H4 (cell line): Measurements from ENCODE around the gene MAPRE3. TPM values are rescaled to one million over a fixed set of nuclear protein-coding genes. Genes with fewer than 3 reads are reported as not detected.
"Not testable (repeated sequence)": the region's sequence is repeated elsewhere in the genome, so short reads cannot be mapped to it uniquely, and the experiment has no call there.

Source experiments
- DNase-seq: peaks from one replicate; pipeline ENCODE4 v3.0.0-alpha.2; 2015; ENCODE audit warnings: low spot score
- total RNA-seq: library from RNA; depleted of rRNA; stranded (reverse); fragments of >200 nt; shearing (Covaris generic); gene quantifications from 2 replicates; pipeline ENCODE4 v1.2.3, GENCODE V29; 2014; rRNA removed

Gene MAPRE3
- 2.7 and 4.0 TPM in 2 replicates for total RNA-seq

DNA sequence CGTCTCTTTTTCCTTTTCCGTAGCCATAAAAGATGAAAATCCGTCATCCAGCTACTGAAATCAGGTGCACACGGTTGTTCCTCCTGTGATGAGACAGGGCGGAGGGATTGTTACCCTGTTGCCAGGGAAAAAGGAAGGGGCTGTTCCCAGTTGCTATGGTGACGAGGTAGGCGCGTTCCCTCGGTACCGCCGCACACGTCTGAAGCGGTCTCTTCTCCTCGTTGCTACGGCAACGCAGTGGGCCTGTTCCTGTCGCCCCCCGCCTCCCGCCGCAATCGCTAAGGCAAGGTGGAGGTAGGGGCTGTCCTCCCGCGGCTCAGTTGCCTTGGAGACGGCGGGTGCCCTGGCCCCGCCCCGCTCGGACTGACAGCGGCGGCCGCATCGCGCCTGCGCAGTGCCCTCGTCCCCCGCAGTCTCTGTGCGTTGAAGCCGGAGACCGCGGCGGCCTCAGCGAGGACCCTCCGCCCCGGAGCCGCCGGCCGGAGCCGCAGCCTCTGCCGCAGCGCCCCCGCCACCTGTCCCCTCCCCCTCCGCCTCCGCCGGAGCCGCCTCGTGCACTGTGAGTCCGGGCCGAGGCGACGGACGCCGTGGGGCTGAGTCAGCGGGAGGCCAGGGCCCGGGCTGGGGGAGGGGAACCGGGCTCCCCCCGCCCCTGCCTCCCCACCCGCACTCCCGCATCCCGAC, at the start of gene MAPRE3:
TSS of gene MAPRE3 (plus strand) at position 394 of the 684 bp plus-strand sequence. CDS start 51,582 bp downstream, outside the sequence.
- peak; percentile 56 for DNase-seq

DNA sequence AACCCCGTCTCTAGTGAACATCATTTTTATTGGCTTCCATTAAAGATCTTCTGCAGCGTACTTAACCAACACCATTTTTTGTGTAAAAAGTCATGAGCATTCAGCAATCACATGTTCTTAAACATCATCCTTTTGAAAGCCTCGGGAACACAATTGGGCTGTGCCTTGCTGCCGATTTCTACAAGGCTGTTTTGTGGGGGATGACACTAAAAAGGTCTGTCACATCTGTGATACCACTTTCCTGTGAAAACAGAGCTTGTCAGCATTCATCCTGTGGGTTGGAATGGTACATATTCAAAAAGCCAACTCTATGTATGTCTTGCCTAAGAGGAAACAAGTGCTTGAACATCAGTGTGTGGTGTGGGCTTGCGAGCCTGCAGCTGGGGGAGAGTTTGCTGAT, 49.1 kb upstream of the MAPRE3 start:
- DNase-seq: no peak

DNA sequence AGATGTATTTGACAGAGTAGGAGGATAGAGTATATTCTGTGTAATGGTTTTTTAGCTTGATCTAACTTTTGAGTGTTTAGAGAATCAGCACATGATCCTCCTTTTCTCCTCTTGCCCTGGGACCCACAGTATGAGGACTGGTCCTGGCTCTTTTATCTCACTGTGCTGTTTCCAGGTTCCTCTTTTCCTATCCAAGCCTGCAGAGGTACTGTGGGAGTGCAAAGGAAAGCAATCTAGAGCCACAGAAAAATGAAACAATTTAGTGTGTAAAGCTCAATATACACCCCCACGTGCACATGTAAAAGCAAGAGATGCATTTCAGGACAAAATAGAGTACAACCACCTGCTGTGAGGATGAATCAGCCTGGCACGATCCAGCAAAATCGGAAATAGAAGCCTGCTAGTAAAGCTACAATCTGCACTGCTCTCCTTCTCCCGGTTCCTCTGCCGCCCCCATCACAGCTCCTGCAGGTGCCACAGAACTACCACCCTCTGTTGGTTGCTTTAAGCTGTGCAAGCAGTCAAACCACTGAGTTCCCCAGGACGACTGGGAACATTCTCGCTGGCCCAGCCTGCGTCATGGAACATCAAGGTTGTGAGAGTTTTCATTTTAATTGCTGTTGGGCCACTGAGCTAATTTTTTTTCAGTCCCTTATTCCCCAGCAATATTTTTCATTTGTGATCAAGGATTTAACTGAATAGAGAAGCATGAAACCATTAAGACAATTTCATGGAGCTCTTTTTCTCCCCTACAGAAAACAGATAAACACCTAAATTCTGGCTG, 47.8 kb upstream of the MAPRE3 start:
- peak; percentile 33 for DNase-seq

DNA sequence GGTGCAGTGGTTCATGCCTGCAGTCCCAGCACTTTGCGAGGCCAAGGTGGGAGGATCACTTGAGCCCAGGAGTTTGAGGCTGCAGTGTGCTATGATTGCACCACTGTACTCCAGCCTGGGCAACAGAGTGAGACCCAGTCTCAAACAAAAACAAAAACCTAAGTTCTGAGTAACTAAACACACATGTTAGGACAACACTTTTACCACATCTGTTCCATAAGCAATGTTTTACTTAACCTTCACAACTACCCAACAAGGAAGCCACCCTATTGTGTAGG, 47.3 kb upstream of the MAPRE3 start:
- not testable (repeated sequence) for DNase-seq

DNA sequence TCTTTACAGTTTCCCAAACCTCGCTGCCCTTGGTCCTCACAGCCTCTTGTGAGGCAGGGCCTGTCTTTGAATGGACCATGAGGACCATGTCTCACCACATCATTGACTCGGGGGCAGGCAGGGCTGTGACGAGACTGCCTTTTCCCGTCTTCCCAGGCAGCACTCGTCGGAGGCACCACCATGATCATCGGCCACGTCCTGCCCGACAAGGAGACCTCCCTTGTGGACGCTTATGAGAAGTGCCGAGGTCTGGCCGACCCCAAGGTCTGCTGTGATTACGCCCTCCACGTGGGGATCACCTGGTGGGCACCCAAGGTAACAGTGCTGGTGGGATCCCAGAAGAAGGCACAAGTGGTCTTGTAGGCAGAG, 45.7 kb upstream of the MAPRE3 start:
- DNase-seq: no peak

DNA sequence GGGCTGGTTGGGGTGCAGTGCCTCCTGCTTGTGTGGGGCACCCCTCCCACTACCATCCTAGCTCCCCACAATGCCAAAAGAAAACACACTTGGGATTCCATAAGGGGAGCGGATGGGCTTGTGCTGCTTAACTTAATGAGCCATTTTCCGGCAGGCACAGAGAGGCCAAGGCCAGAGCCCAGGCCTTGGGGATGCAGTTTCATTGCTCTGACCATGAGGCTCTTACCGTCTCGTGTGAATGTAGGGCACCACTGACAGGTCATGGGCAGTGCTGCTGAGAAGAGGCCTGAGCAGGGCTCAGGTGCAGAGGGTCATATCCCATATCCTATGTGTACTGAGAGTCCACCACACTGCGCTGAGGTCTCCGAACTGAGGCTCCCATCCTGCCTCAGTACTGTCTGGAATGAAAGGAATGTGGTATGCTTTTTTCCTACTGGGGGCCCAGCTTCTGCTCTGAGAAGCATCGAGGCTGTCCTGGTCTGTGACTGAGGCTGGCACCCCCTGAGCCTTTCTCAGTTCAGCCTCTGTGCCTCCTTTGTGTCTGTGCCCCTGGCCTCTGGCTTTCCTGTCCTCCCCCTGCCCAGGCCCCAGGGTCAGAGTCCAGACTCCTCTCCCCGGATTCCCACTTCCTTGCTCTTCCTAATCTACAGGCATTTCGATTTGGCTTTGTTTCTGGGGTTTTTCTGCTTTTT, 45.2 kb upstream of the MAPRE3 start:
- no peak for DNase-seq

DNA sequence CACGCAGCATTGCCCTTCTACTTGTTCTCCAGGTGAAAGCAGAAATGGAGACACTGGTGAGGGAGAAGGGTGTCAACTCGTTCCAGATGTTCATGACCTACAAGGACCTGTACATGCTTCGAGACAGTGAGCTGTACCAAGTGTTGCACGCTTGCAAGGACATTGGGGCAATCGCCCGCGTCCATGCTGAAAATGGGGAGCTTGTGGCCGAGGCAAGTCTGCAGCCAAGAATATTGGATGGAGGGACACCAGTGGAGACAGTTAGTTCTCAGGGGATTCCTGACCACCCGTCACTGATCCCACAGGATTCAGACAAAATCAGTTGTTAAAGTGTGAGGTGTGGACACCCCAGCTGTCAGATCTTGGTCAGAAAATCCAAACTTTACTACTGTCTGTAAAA, 43.2 kb upstream of the MAPRE3 start:
- no peak for DNase-seq

DNA sequence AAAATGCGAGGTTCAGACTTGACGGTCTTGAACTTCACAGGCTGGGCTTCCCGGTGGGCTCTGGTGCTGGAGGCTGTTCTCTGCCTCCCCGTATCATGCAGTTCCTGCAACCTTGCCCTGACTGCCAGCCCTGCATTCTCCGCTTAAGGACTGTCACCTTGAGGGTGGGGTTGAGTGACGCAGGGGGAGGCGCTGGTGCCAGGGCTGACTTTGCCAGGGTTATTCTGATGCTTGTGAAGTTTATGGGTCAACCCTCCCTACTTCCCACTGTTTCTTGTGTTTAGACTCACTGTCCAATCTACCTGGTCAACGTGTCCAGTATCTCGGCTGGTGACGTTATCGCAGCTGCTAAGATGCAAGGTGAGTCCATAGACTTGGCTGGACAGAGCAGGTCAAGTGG, 37.5 kb upstream of the MAPRE3 start:
- no peak for DNase-seq

DNA sequence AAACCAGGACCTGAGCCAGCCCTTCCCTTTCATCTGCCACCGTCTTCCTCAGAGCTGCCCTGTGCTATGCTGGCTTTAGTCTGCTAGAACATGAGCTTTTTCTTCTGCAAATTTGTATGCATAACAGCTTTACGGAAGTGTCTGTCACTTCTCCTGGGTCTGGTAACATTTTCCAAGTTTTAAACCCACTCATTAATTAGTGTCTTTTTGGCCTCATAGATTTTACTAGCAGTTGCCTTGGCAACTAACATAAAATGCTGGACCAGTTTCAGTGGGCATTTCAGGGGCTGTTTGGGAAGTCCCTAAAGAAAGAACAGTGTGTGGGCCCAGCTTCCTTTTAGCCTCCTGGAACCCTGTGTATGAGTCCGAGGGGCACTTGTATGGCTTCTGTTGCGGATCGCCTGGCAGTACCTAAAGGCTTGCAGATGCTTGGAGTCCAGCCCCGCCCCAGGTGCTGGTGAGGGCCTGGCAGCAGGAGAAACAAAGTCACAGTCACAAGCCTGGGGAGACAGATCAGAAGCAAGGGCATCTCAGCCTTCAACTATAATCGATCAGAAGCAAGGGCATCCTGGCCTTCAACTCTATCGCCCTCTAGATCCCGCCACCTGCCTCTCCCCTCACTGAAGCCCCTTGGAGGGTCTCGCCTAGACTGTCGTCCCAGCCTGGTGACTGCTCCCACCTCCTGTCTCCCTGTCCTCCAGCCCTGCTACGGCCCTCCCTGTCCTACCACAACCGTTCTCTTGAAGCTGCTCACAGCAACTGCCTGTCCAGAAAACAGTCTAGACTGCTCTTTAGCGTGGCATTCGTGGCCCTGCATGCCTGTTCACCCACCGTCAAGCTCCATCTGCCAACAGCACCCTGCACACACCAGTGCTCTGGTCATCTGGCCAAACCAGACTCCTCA, 36.8 kb upstream of the MAPRE3 start:
- no peak for DNase-seq

DNA sequence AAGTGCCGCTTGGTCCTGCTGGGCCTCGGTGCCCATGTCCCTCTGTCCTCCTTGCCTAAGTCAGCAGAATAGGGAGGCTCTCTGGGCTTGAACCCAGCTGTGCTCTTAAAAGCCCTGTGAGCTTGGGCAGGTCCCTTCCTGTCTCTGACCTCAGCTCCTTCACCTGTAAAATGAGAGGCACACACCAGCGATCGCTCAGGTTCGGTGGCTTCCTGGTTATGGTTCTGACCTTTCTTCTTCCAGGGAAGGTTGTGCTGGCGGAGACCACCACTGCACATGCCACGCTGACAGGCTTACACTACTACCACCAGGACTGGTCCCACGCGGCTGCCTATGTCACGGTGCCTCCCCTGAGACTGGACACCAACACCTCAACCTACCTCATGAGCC, 36.1 kb upstream of the MAPRE3 start:
- DNase-seq: no peak

DNA sequence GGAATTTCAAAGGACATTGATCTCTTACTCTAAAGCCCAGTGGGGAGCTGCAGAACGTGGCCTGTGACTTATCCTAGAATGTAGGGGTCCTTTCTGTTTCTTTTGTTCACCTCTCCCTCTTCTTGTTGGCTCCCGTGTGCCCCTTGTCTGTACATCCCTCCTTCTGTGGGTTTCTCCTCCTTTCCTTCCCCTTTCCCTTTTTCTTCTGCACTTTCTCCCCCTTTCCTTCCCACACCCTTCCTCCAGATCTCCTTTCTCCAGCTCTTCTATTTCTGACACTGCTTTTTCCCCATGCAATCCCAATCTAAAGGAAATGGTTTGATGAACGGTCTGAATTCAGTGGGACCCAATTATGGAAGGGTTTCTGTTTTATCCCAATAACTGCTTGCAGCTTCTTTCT, 35.5 kb upstream of the MAPRE3 start:
- DNase-seq: no peak

DNA sequence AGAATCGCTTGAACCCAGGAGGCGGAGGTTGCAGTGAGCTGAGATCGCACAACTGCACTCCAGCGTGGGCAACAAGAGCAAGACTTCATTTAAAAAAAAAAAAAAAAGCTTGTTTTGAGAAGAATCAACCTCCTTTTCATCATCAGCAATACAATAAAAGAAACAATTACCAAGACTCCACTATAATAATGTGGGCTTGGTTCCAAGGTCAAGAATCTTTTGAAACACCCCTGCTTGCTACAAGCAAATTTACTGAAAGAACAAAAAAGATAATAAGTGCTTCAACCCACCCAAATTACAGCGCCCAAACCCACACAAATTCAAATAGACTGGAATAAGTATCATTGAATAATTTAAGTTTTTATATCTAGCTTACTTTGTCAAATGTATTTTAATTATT, 33.6 kb upstream of the MAPRE3 start:
- DNase-seq: no peak

DNA sequence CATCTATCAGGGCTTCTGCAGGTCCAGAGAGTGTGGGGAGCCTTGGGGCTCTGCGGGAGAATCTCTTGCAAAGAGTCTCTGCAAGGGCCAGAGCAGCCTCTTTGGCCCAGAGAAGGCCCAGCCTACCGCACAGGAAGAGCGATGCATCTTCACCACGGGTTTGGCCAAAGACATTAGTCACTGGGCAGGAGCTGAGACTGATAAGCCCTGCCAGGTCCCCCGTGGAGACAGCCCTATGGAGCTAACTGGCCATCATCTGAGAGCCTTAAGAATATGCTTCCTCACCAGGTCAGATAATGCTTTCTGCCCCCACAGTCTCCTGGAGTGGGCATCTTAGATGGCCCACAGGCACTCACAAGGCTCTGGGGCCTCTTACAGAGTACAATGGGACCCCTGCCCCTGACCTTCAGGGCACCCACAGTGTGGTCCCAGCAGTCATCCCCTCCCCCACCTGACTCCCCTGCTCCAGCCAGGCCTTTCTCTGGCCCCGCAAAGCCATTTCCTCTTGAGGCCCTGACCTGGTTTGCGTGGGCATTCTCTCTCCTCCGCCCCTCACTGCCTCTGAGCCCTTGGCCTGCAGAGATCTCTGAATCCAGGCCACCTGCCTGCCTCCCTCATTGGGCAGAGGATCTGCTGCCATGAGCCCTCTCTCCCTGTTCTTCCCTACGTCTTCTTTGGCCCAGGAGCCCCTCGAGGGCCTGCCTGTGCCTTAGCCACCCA, 31.9 kb upstream of the MAPRE3 start:
- no peak for DNase-seq

DNA sequence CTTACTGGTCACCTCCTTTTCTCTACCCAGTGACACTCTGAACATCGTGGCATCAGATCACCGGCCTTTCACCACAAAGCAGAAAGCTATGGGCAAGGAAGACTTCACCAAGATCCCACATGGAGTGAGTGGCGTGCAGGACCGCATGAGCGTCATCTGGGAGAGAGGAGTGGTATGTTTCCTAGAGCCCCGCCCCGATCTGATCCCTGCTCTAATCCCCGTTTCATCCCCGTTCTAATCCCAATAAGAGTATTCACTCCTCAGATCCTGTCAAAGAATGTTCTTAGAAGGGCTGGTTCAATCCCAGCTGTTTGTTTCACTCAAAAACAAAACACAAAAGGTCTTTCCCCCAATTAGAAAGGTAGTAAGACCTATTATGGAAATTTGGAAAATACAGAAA, 30.4 kb upstream of the MAPRE3 start:
- DNase-seq: no peak

DNA sequence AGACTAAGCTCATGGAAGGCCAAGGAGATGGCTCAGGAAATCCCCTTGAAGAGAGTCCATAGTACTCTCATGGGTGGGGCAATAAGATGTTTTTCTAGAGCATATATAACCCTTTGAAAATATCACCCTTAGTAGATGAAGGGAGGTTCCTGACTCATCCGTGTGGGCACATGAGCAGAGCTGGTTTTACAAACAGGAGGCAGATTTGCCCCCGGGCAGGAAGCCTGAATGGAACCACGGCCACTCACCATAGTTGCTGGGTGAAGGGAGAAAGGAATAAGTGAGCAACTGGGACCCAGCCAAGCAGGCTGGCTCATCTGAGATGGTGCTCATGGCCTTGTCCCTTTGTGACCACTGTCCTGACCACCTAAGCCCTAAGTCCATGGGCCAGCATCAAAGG, 29.0 kb upstream of the MAPRE3 start:
- no peak for DNase-seq

DNA sequence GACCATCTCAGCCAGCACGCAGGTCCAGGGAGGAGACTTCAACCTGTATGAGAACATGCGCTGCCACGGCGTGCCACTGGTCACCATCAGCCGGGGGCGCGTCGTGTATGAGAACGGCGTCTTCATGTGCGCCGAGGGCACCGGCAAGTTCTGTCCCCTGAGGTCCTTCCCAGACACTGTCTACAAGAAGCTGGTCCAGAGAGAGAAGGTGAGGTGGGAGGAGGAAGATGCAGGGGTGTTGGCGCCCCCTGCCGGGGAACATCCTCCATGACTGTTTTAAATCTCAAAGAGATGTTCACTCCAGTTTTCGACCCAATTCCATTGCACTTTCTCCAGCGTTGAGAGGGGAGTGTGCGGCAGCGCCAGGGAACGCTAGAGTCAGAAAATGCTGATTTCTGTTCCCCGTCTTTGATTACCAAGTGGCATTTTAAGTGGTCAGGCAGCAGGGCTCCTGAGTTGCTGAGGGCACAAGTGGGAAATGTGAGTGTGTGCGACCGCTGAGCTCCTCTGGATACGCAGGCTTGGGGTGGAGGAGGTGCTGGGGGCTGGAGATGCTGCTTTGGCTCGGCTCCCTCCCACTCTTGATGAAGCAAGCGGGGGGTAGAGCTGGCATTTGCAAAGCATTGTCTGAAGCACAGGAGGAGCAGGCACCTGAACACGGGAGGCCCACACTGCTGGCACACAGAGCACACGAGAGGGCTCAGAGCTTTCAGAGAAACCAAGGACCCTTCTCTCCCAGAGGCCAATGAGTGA, 27.7 kb upstream of the MAPRE3 start:
- DNase-seq: peak; percentile 15

DNA sequence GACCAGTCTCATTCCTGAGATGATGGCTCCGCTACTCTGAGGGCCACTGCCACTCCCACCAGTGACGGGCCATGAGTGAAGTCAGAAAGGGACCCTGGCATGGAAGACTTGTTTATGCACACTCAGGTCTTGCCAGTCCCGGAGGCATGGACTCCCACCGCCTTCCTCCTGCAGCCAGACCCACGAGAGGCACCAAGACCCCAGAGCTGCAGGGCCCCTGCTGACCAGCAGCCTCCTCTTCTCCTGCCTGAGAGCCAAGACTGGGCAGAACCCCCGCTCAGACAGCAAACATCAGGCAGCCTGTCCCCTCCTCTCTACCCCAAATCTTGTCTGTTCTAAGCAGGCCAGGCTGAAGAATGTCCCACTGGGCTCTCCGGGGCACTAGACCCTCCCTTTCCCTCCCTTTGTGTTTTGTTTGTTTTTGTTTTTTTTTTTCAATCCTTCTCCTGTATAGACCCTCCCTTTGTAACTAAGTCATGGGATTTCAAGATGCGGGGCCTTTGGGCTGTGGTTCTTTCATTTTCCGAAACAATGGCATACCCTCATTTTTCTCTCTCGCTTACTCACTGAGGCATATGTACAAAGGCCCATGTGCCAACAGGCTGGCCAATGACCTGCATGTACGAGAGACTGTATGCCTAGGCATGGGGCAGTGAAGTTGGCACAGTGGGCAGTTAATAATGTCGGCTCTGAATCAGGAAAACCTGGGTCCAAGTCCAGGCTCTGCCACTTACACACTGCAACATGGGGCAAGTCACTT, 24.3 kb upstream of the MAPRE3 start:
- DNase-seq: no peak

DNA sequence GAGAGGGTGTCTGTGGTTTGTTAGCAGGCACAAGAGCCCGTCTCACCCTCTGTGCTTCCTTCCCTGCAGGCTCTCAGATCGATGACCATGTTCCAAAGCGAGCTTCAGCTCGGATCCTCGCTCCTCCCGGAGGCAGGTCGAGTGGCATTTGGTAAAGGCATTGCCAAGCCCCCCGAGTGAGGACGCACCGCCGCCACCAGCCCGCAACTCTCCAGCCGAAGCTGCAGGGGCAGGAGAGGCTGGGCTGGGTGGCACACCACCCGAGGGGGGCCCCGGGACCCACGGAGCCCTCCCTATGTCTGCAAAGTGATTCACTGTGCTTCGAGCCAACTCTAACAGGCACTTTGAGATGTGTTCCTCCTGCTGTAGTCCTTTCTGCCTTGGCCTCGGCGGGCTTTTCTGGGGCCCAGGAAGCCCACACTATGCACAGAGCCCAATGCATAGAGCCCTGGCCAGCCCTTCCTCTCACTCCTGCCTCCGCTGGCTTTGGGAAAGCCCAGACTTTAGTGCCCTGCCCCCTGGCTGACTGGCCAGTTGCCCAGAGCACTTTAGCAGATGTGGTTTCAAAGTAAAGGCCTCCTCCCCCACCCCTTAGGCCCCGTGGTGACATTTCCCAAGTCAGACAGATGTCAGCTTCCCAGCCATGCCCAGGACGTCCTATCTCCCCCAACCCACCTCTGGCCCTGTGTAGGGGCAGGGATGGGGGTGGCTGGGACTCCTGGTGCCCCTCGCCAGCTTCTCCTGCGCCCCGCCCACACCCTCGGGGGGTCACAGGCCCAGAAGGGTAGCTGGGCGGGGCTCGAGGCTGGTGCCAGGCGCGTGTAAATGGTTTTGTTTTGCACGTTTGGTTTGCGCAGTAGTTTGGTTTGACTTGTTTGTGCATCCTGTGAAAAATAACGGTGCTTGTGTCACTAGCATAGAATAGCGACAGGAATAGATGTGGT, 23.3 kb upstream of the MAPRE3 start:
- DNase-seq: peak; percentile 63

DNA sequence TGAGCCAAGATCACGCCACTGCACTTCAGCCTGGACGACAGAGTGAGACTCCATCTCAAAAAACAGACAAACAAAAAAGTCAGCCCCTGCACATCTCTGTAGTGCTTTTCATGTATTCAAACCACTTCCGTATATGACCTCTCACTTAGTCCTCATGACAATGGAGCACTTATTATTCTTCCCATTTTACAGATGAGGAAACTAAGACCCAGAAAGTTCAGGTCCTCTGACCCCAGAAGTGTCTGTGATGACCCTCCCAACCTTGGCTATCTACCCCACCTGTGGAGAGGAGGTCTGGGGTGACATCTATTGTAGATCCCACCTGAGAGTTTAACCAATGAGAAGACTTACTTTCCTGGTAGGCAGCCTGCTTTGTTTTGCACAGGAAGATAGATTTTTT, 21.6 kb upstream of the MAPRE3 start:
- DNase-seq: no peak
